Pancreas (tissue), 10 donors: ENCODE results near the gene HOXB1. TPM values are rescaled to one million over a fixed set of nuclear protein-coding genes. Genes with fewer than 3 reads are reported as not detected.

Experiments used
- ATAC-seq, 4 donors: fragments of 200-7000 bp; cut with Tn5 transposase; one replicate each; pipeline versions ENCODE4 v1.8.0 to v1.9.1; 2020; ENCODE audit warnings: mild to moderate bottlenecking in 4 of 4, moderate library complexity in 4 of 4
- DNase-seq, 6 donors: peaks; one replicate each; pipeline ENCODE4 v3.0.0-alpha.2; 2020
- FAIRE-seq: peaks from 2 replicates; lab custom pipeline; 2012; peaks lifted over from hg19 to GRCh38; lab: Jason Lieb, UNC
- H3K27ac ChIP-seq, 4 donors: fragments of 200-600 bp; sonication (generic); 1 replicate in 3 of 4; 2 replicates in 1 of 4; pipeline versions ENCODE4 v1.5.0 to v1.8.0; 2020
- H3K27me3 ChIP-seq, 4 donors: fragments of 200-600 bp; one replicate each; pipeline ENCODE4 v1.8.0; 2021
- H3K36me3 ChIP-seq, 3 donors: fragments of 200-600 bp; sonication (generic) in 1 of 3; one replicate each; pipeline versions ENCODE4 v1.5.0 to v1.8.0; 2020 to 2021
- H3K4me1 ChIP-seq, 3 donors: fragments of 200-600 bp; one replicate each; pipeline ENCODE4 v1.8.0; 2021
- H3K4me3 ChIP-seq, 4 donors: fragments of 200-600 bp; sonication (generic) in 2 of 4; one replicate each; pipeline versions ENCODE4 v1.5.0 to v1.8.0; 2020 to 2021
- H3K9me3 ChIP-seq, 4 donors: fragments of 200-600 bp; one replicate each; pipeline ENCODE4 v1.8.0; 2021
- CTCF ChIP-seq, 4 donors: fragments of 200-600 bp; sonication (generic) in 3 of 4; IDR thresholded peaks; one replicate each; pipeline versions ENCODE4 v1.5.0 to v1.8.0; 2021; ENCODE audit warnings: antibody characterized with exemption in 4 of 4
- WGBS, 2 donors: extraction: QIAGEN DNeasy Blood & Tissue Kit; methylation state at CpG; one replicate each; pipeline ENCODE4 v1.1.7; 2013; 5-methylcytosine and 5-hydroxymethylcytosine counted together
- intact Hi-C, 3 donors: fragments of 100-400 bp; cut with DNase I; formaldehyde crosslinking; loops; one replicate each; pipeline versions ENCODE4 v1.11.1 to v1.14.2; 2022
- polyA plus RNA-seq, 2 donors: library from polyadenylated mRNA; stranded (reverse); fragments of 200-250 nt; gene quantifications; one replicate each; pipeline ENCODE4 v1.2.3, GENCODE V29; 2013
- total RNA-seq, 6 donors: library from RNA; stranded (reverse); fragmentation: NEBNext Ultra II Directional in 4 of 6; extraction: Animal tissue kit (Norgen Biotek cat#: 25700) in 4 of 6; gene quantifications; one replicate each; pipeline versions ENCODE4 v1.2.1 to v1.2.4, GENCODE V29; 2021 to 2023
- donor health status: healthy with polysubstance abuse.
- donor health status: DM: no; HTN: no; CAD: no; lungs with moderate emphysema.
- donor health status: DM: no; HTN: no; CAD: no.
- donor health status: control.
- donor health status: control.
- donor health status: Bipolar disorder and iron deficiency.
- donor health status: DM: yes; HTN: yes; CAD: no.
- donor health status: DM: no; HTN: no; CAD: no.
- donor health status: DM: no; HTN: no; CAD: no.
- donor health status: DM: yes; HTN: yes; CAD: no.

Gene HOXB1
- total and polyA plus RNA-seq, 8 donors, result not detected

GRCh38 chr17:48558057-48558830, 27.4 kb upstream of the HOXB1 start:
- no peak for FAIRE-seq
- Histone ChIP-seq H3K27ac (peak overlapping the region in 1 of 4 donors; percentile 1), H3K9me3 (no peaks in the 10 kb centered on the region), H3K4me3 (no peak overlapping the region), H3K4me1 (no peaks in the 10 kb centered on the region), H3K36me3 (no peaks in the 10 kb centered on the region), H3K27me3 (peaks cover 0 to 17% (median 0%) of the 10 kb centered on the region in 4 donors)
- no peak for ATAC-seq
- intact Hi-C loops, result no loop called here
- WGBS, 2 donors, result 50 to 54% methylated on average over 13 of the region's 13 CpGs
- DNase-seq, result peak in 1 of 6 donors; percentile 43
- no peak for TF ChIP-seq CTCF (IDR thresholded peaks at IDR 0.05)

GRCh38 chr17:48556576-48557401, 26.0 kb upstream of the HOXB1 start:
- no peak for FAIRE-seq

GRCh38 chr17:48556229-48556575, 25.4 kb upstream of the HOXB1 start:
- no peaks in the 10 kb centered on the region for H3K36me3 ChIP-seq
- no peaks in the 10 kb centered on the region for H3K9me3 ChIP-seq
- H3K27ac ChIP-seq, result no peak overlapping the region
- intact Hi-C loops, result no loop called here
- FAIRE-seq, result no peak
- ATAC-seq, result no peak
- H3K27me3 ChIP-seq, result peaks cover 0 to 20% (median 0%) of the 10 kb centered on the region in 4 donors
- peak in 1 of 6 donors; percentile 39 for DNase-seq
- TF ChIP-seq CTCF (IDR thresholded peaks at IDR 0.05), result no peak
- WGBS, 2 donors, result 73 to 76% methylated on average over 5 of the region's 5 CpGs
- H3K4me3 ChIP-seq, result no peak overlapping the region
- H3K4me1 ChIP-seq, result no peaks in the 10 kb centered on the region

More at GRCh38 chr17:48556576-48557401, 26.0 kb upstream of the HOXB1 start:
- peaks cover 0 to 14% (median 0%) of the 10 kb centered on the region in 4 donors for H3K27me3 ChIP-seq
- TF ChIP-seq CTCF (IDR thresholded peaks at IDR 0.05), result no peak
- intact Hi-C loops, result no loop called here
- no peaks in the 10 kb centered on the region for H3K36me3 ChIP-seq
- WGBS, 2 donors, result 70 to 71% methylated on average over 7 of the region's 7 CpGs
- ATAC-seq (no peak), DNase-seq (no peak)
- H3K4me3 ChIP-seq, result no peak overlapping the region
- no peaks in the 10 kb centered on the region for H3K9me3 ChIP-seq
- no peaks in the 10 kb centered on the region for H3K4me1 ChIP-seq
- H3K27ac ChIP-seq, result no peak overlapping the region

- H3K9me3 ChIP-seq, result no peaks in the 10 kb centered on the region
- no peaks in the 10 kb centered on the region for H3K36me3 ChIP-seq
- intact Hi-C loops, result no loop called here
- 14 to 16% methylated on average over 36 of the region's 36 CpGs for WGBS, 2 donors
- H3K27me3 ChIP-seq, result peaks cover 0 to 20% (median 0%) of the 10 kb centered on the region in 4 donors
- H3K4me3 ChIP-seq, result peak overlapping the region in 2 of 4 donors; percentile 25 to 36
- peak in 1 of 6 donors; percentile 53 for DNase-seq
- TF ChIP-seq CTCF (IDR thresholded peaks at IDR 0.05), result no peak
- FAIRE-seq, result no peak
- ATAC-seq, result peak; percentile 39 to 51 (median 44)
- no peaks in the 10 kb centered on the region for H3K4me1 ChIP-seq
- peak overlapping the region in 1 of 4 donors; percentile 28 for H3K27ac ChIP-seq
Observed at GRCh38 chr17:48555258-48556228, 24.7 kb upstream of the HOXB1 start.
